Stimulated activated CD8-positive, alpha-beta memory T cell treated with anti-CD3 and anti-CD28 coated beads, Interleukin-7, amount 100 ng/mL, for 48 hours (primary cell): ENCODE measurements around the gene ALDH1L1.

Experiments
- DNase-seq, 2 donors: peaks; one replicate each; pipeline ENCODE4 v3.0.0-alpha.2; 2020; ENCODE audit warnings: low read depth in 1 of 2; ENCODE audit errors: extremely low read depth in 1 of 2

ALDH1L1 gene

DNA sequence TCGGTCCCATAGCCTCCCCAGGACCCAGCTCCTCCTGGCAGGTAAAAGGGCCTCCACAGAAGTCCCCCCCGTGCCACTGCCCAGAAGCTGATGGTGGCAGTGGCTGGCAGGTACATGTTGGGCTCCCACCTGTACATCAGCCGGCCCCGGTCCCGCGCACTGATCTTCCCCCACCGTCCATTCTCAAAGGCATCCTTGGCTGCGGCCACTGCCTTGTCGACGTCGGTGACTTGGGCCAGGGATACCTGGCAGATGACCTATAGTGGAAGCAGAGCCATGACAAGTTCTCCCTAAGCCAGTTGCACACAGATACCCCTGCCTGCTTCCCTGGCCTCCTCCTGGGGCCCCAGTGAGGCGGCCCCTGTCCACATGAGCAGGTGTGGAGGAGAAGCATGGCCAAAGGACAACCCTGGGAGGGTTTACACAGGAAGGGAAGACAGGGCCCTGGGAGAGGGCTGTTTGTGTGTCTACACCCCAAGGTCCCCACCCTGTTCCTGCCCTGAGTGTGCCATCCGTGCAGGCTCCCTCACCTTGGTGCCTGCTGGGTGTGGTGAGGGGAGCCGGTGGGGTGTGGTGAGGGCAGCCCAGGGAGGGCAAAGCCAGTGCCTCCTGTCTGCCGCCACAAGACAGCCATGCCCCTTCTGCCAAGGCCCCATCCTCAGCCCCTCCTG is 44.8 kb downstream of the ALDH1L1 start:
- no peak for DNase-seq

DNA sequence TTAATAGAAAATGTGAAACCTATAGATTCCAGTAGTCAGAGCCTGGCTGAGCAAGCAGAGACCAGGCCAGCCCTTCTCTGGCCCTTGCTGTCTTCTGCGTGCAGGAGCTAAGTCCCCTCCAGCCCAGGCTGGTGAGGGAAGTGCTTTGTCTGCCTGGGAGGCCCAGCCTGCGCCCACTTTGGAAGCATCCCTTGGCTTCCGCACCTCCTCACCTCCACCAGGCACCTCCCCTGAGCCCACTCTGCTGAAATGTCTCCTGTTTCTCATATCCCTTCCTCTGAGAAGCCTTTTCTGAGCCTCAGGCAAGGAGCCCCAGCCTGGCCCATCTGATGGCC is 45.3 kb downstream of the ALDH1L1 start:
- DNase-seq: no peak

DNA sequence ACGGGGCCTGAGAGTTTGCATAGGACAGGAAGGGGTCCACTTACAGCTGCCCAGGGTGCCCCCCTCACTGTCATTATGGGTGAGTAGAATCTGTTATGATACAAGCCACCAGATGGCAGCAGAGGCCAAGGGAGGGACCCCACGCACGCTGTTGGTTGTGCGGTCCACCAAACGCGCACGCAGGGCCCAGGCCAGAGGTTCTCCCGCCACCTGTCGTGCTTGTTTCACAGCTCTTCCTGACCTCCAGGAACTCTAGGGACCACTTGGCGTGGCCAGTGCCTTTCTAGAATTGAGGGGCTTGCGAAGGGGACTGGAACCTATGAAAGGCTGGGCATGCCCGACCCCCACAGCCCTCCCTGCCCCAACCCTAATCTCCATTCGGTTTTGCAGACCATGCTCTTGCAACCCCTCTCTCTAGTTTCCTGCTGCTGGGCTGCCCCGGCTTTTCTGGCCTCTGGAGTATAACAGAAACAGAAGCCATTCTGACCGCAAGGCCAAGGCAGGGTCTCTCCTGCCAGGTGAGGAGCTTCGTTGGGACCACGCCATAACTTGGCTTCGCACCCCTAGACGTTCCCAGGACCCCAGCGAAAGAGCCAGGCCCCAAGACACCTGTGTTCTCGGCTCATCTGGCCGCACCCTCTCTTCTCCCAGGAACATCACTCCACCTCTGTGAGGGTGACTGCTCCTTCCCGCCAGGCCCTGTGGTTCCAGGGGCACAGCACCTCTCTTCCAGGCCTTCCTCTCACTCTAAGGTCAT is 46.0 kb downstream of the ALDH1L1 start:
- peak; percentile 8 to 20 for DNase-seq

DNA sequence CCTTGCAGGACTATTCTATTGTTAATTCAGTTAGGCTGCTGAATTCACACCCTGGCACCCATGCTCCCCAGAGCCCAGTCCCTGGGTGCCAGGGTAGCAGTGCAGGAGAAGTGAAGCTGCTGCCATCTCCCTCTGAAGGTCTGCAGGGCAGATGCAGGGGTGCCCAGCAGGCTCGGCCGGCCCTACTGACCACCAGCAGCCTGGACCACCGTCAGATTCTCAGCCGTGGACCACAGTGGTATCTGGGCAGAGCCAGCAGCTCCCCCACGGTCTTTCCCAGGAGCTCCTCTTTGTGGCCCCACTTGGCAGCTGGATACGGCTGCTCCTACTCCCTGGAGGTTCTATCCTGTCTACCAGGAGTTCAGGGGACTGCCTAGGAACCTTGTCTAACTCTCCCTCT is 46.8 kb downstream of the ALDH1L1 start:
- no peak for DNase-seq

- DNase-seq: no peak
Observed at GRCh38 chr3:126132751-126133511, 47.5 kb downstream of the ALDH1L1 start.

DNA sequence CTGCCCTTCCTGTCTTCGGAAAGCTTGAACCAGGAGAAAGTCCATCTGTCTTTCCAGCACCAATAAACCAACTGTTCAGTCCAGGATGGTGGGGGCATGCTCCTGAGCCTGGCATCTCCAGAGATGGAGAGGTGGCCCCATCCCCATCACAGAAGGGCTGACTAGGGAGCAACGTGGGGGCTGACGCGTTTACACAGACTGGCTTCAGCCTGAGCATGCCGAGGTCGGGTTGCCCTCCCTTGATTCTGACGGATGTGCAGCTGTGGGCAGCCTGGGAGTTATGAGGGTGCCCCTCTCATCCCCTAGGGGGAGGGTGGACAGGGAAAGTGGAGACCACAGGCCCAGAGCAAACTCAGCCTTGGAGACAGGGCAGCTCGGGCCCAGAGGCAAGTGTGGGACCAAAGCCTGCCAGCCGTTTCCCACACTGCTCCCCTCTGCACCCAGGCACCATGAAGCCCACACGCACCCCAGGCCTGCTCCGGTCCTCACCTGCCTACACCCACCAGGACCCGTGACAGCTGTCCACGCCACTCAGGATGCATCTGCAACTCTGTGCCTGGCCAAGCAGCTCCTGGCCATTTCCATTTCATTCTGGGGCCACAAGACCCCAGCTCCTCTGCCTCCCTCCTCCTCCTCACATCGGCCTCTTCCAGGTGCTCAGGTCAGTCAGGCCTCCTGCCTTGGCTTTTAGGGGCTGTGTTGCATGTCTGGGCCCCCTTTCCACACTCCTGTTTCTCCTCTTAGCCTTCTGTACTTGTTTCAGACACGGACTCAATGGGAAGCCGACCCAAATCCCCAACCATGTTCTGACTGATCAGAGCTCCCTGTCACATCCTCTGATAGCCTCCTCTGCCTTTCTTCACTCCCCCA is 48.3 kb downstream of the ALDH1L1 start:
- DNase-seq: no peak

GRCh38 chr3:126130981-126131745 is 49.2 kb downstream of the ALDH1L1 start:
- no peak for DNase-seq

DNA sequence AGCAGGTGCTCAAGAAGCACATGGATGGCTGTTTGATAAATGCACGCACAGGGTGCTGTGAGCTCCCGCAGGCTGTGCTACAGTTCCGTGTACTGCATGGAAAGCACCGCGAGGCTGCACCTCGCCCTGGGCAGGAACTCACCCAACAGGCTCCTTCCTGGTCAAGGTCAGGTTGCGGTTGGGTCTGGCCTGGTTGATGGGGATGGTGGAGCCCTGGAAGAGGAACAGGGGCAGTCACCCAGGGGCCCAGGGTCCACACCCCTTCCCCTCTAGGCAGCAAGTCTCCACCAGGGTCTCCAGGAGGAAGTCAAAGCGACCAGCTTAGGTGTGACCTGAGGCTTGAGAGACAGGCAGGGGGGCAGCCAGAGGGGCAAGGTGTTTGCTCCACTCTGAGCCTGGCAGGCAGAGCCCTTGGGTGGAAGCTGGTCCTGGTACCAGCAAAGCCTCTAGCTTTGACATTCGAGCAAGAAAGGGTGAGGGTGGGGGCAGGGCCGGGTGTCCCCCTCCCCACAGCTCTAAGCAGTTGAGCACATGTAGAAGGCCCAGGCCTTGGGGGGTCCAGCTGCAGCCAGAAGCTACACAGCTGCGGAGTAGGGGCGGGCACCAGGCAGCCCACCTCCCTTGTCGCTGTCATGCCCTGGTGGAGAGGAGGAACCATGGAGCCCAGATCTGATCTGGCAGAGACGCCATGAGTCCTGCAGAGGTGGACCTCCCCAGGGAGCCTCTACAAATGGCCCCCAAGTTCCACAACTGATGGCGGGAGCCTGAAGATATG is 50.1 kb downstream of the ALDH1L1 start:
- DNase-seq: no peak

DNA sequence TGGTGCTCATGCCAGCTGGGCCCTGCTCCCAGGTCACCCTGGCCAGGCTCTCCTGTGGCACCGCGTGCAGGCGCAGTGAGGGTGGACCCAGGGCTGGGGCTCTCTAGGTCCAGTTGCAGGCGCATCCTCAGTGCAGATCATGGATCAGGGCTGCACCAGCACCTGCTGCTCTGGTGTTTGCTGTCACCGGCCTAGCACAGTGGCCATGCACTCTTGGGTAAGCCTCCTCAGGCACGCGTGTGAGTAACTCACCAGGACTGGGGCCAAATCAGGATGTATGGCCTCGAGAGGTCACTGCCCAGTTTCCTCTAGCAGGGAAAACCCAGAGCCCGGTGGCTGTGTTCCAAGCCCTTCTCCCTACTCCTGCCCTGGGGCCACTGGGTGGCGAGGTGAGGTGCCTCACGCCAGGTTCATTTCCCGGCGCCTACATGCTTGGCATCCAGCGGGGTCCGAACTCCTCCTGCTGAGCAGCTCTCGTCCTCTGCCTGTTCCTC is 50.9 kb downstream of the ALDH1L1 start:
- no peak for DNase-seq

GRCh38 chr3:126128504-126129397 is 51.6 kb downstream of the ALDH1L1 start:
- no peak for DNase-seq

GRCh38 chr3:126127904-126128303 is 52.5 kb downstream of the ALDH1L1 start:
- DNase-seq: no peak

DNA sequence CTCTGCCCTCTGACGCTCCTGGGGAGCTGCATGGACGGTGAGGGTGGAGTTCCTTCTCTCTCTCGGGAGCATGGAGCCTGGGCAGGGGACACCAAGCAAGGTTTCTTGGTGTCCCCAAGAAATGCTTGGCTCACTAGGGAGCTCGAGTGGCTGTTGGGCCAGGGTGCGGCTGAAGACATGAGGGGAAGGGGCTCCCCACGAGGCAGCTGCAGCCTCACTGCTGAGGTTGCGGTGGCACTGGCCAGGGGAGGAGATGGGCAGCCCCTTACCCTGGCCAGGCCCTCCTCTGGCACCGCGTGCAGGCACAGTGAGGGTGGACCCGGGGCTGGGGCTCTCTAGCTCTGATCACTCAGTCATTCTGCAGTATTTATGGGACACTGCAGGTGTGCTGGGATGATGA is 52.9 kb downstream of the ALDH1L1 start:
- DNase-seq: no peak

DNA sequence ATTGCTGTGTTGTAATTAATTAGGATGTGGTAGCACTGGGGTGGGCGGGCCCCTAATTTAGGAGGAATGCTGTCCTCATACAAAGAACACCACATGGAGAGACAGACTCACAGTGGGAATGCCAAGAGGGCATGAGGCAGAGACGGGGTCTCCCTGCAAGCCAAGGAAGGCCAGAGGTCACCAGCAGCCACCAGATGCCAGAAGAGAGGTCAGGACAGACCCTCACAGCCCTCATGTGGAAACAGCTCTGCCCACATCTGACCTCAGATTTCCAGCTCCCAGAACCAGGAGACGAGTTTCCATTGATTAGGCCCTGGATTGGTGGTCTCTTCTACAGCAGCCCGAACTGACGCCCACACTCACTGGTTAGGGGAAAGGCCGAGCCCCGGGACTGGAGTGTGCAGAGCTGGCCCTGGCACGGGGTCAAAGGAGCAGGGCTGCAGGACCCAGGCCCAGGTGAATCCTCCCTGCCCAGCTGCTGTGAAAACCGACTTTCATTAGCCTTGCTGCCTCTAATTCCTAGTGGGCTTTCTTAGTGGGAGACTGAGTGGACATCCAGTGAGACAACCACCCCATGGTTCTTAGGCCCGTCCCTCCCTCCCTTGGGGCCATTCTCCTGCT is 53.5 kb downstream of the ALDH1L1 start:
- no peak for DNase-seq

- DNase-seq: no peak
Observed at GRCh38 chr3:126126286-126126685, 54.1 kb downstream of the ALDH1L1 start.

GRCh38 chr3:126125781-126126251 is 54.6 kb downstream of the ALDH1L1 start:
- no peak for DNase-seq

- no peak for DNase-seq
Observed at GRCh38 chr3:126125341-126125740, 55.0 kb downstream of the ALDH1L1 start.

DNA sequence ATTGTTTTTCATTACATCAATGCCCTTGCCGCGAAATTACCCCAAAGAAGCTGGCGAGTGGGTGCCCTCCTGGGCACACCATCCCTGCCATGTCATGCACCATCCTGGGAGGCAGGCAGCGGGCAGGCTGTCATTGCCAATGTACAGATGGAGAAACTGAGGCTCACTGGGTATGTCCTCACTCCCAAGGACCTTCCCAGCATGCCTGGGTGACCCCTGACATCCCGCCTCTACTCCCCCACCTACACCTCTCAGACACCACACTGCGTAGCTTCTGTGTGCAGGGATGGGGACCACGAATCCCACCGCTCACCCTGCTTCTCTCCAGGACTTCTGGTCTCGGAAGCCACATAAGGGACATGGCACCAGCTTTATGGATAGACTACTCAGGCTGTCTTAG is 55.5 kb downstream of the ALDH1L1 start:
- DNase-seq: no peak
